ENCODE measurements around the gene BMP6. TPM values are rescaled to one million over a fixed set of nuclear protein-coding genes. Genes with fewer than 3 reads are reported as not detected.

Gene BMP6
- total RNA-seq, 6 experiments from 2014 or later, result 1.8 to 4.4 (median 2.6) TPM

- H3K4me1 ChIP-seq, result no peaks in the 10 kb centered on the region
- ATAC-seq (peak in 1 of 4 donors; percentile 8), DNase-seq (no peak)
- no peak overlapping the region for H3K4me3 ChIP-seq
- H3K9me3 ChIP-seq, result no peaks in the 10 kb centered on the region
- TF ChIP-seq POLR2A (IDR thresholded peaks at IDR 0.05) (no peak), CTCF (IDR thresholded peaks at IDR 0.05) (no peak)
- H3K27ac ChIP-seq, result no peak overlapping the region
- no peaks in the 10 kb centered on the region for H3K36me3 ChIP-seq
- intact Hi-C loops (cut with DNase I), result no loop called here
- no peaks in the 10 kb centered on the region for H3K27me3 ChIP-seq
- WGBS (ENCODE audit: insufficient coverage, low coverage, low lambda C conversion rate, missing lambda C conversion rate), result 100% methylated on average over 1 of the region's 10 CpGs
These were observed 143.0 kb downstream of the BMP6 start for GRCh38 chr6:7868926-7869325.

- H3K36me3 ChIP-seq, result peaks cover 0 to 30% (median 18%) of the 10 kb centered on the region in 4 donors
- TF ChIP-seq POLR2A (IDR thresholded peaks at IDR 0.05), result no peak
These were observed 152.6 kb downstream of the BMP6 start for GRCh38 chr6:7878401-7878964.

GRCh38 chr6:7879043-7879442, 153.1 kb downstream of the BMP6 start:
- no peak overlapping the region for H3K4me3 ChIP-seq
- no peaks in the 10 kb centered on the region for H3K4me1 ChIP-seq
- H3K27ac ChIP-seq, result no peak overlapping the region
- TF ChIP-seq POLR2A (IDR thresholded peaks at IDR 0.05) (no peak), CTCF (IDR thresholded peaks at IDR 0.05) (no peak)
- H3K9me3 ChIP-seq, result no peaks in the 10 kb centered on the region
- H3K36me3 ChIP-seq, result peaks cover 0 to 36% (median 21%) of the 10 kb centered on the region in 4 donors
- ATAC-seq (peak in 2 of 4 donors; percentile 56 to 59), DNase-seq (no peak)
- no peaks in the 10 kb centered on the region for H3K27me3 ChIP-seq
- 70% methylated on average over 2 of the region's 2 CpGs for WGBS (ENCODE audit: insufficient coverage, low coverage, low lambda C conversion rate, missing lambda C conversion rate)
- intact Hi-C loops (cut with DNase I), result no loop called here

More at GRCh38 chr6:7878401-7878964, 152.6 kb downstream of the BMP6 start:
- Histone ChIP-seq H3K9me3 (no peaks in the 10 kb centered on the region), H3K4me3 (no peak overlapping the region), H3K27me3 (no peaks in the 10 kb centered on the region), H3K4me1 (no peaks in the 10 kb centered on the region), H3K27ac (no peak overlapping the region)
- 80% methylated on average over 3 of the region's 10 CpGs for WGBS (ENCODE audit: insufficient coverage, low coverage, low lambda C conversion rate, missing lambda C conversion rate)
- ATAC-seq, result peak in 1 of 4 donors; percentile 15
- DNase-seq, result no peak
- intact Hi-C loops (cut with DNase I), result no loop called here

- 94% methylated on average over 3 of the region's 6 CpGs for WGBS (ENCODE audit: insufficient coverage, low coverage, low lambda C conversion rate, missing lambda C conversion rate)
- Histone ChIP-seq H3K36me3 (peaks cover 0 to 41% (median 24%) of the 10 kb centered on the region in 4 donors), H3K27ac (no peak overlapping the region), H3K27me3 (no peaks in the 10 kb centered on the region), H3K4me1 (no peaks in the 10 kb centered on the region), H3K9me3 (no peaks in the 10 kb centered on the region), H3K4me3 (no peak overlapping the region)
- no peak for DNase-seq
- ATAC-seq, result no peak
- intact Hi-C loops (cut with DNase I), result no loop called here
- TF ChIP-seq POLR2A (IDR thresholded peaks at IDR 0.05), result no peak
- no peak for TF ChIP-seq CTCF (IDR thresholded peaks at IDR 0.05)
These were observed 153.7 kb downstream of the BMP6 start for GRCh38 chr6:7879579-7879978.

GRCh38 chr6:7879980-7880717, 154.2 kb downstream of the BMP6 start:
- WGBS (ENCODE audit: insufficient coverage, low coverage, low lambda C conversion rate, missing lambda C conversion rate), result 81% methylated on average over 13 of the region's 13 CpGs
- Histone ChIP-seq H3K9me3 (no peaks in the 10 kb centered on the region), H3K36me3 (peaks cover 0 to 47% (median 26%) of the 10 kb centered on the region in 4 donors), H3K4me1 (no peaks in the 10 kb centered on the region), H3K27me3 (no peaks in the 10 kb centered on the region), H3K27ac (no peak overlapping the region), H3K4me3 (no peak overlapping the region)
- DNase-seq (no peak), ATAC-seq (no peak)
- TF ChIP-seq POLR2A (IDR thresholded peaks at IDR 0.05) (no peak), CTCF (IDR thresholded peaks at IDR 0.05) (no peak)
- intact Hi-C loops (cut with DNase I), result no loop called here
